Keratinocyte (primary cell): ENCODE measurements around the gene WIPF3. TPM values are rescaled to one million over a fixed set of nuclear protein-coding genes. Genes with fewer than 3 reads are reported as not detected.

ENCODE experiments used
- DNase-seq: peaks from one replicate; pipeline ENCODE4 v3.0.0-alpha.2; 2011; ENCODE audit warnings: low read depth, missing footprints, low spot score
- FAIRE-seq: peaks from 2 replicates; lab custom pipeline; 2011; peaks lifted over from hg19 to GRCh38; lab: Jason Lieb, UNC
- H2AFZ ChIP-seq: 2 replicates; pipeline ENCODE4 v1.6.0; 2012; ENCODE audit warnings: low read length, control low read depth, inconsistent platforms; ENCODE audit not compliant: control insufficient read depth
- H3K27ac ChIP-seq: 2 replicates; pipeline ENCODE4 v1.5.1; 2011; ENCODE audit warnings: low read length; ENCODE audit not compliant: control insufficient read depth, insufficient read depth
- H3K27me3 ChIP-seq: 3 replicates; pipeline ENCODE4 v1.6.0; 2011; ENCODE audit warnings: low read length; ENCODE audit not compliant: control insufficient read depth, insufficient read depth; ENCODE audit errors: extremely low read depth
- H3K36me3 ChIP-seq, 2 experiments: 2 replicates in 1 of 2; 3 replicates in 1 of 2; pipeline ENCODE4 v1.5.1; 2011; ENCODE audit warnings: low read length in 2 of 2, mild to moderate bottlenecking in 1 of 2; ENCODE audit not compliant: control insufficient read depth in 2 of 2, insufficient read depth in 2 of 2; ENCODE audit errors: extremely low read depth in 1 of 2
- H3K4me1 ChIP-seq: 3 replicates; pipeline ENCODE4 v1.5.1; 2011; ENCODE audit warnings: low read length; ENCODE audit not compliant: control insufficient read depth, insufficient read depth; ENCODE audit errors: extremely low read depth
- H3K4me2 ChIP-seq: 3 replicates; pipeline ENCODE4 v1.6.0; 2011; ENCODE audit warnings: low read depth, low read length; ENCODE audit not compliant: control insufficient read depth, insufficient read depth; ENCODE audit errors: extremely low read depth
- H3K4me3 ChIP-seq, 3 experiments: fragments of 200-600 bp in 1 of 3; sonication (generic) in 1 of 3; 2 replicates in 2 of 3; 3 replicates in 1 of 3; pipeline ENCODE4 v1.5.1; 2011 to 2016; ENCODE audit warnings: low read length in 3 of 3, mild to moderate bottlenecking in 3 of 3, control low read depth in 2 of 3, inconsistent platforms in 1 of 3, low read depth in 1 of 3, mixed read lengths in 1 of 3, mixed run types in 1 of 3, moderate library complexity in 1 of 3; ENCODE audit not compliant: control insufficient read depth in 2 of 3, insufficient read depth in 2 of 3; ENCODE audit errors: extremely low read depth in 1 of 3
- H3K79me2 ChIP-seq: 2 replicates; pipeline ENCODE4 v1.6.0; 2012; ENCODE audit warnings: low read length; ENCODE audit not compliant: control insufficient read depth, insufficient read depth
- H3K9ac ChIP-seq: 3 replicates; pipeline ENCODE4 v1.6.0; 2011; ENCODE audit warnings: low read length; ENCODE audit not compliant: control insufficient read depth, insufficient read depth; ENCODE audit errors: extremely low read depth
- H3K9me1 ChIP-seq: 3 replicates; pipeline ENCODE4 v1.6.0; 2011; ENCODE audit warnings: low read length; ENCODE audit not compliant: control insufficient read depth, insufficient read depth; ENCODE audit errors: extremely low read depth
- H3K9me3 ChIP-seq: 2 replicates; pipeline ENCODE4 v1.5.1; 2012; ENCODE audit warnings: low read depth, low read length; ENCODE audit not compliant: control insufficient read depth
- H4K20me1 ChIP-seq: 3 replicates; pipeline ENCODE4 v1.6.0; 2011; ENCODE audit warnings: low read length; ENCODE audit not compliant: control insufficient read depth, insufficient read depth; ENCODE audit errors: extremely low read depth
- CTCF ChIP-seq, 3 experiments: IDR thresholded peaks in 1 of 3; conservative IDR thresholded peaks in 1 of 3; optimal IDR thresholded peaks in 1 of 3; 2 replicates in 2 of 3; 3 replicates in 1 of 3; pipeline versions ENCODE3 to v1.5.1; 2011; ENCODE audit warnings: low read length in 3 of 3, mild to moderate bottlenecking in 3 of 3, moderate library complexity in 2 of 3, control low read depth in 1 of 3, inconsistent platforms in 1 of 3; ENCODE audit not compliant: insufficient read depth in 2 of 3; ENCODE audit errors: extremely low read depth in 1 of 3
- EZH2 ChIP-seq: IDR thresholded peaks from one replicate; pipeline ENCODE4 v1.6.1; 2012; ENCODE audit warnings: inconsistent platforms, mild to moderate bottlenecking, low read length, moderate library complexity
- dilution Hi-C: fragments of 300-500 bp; cut with MboI; formaldehyde crosslinking; loops from one replicate; pipeline ENCODE4 v1.7.0; 2020; ENCODE audit warnings: low sequenced_read_pairs; ENCODE audit not compliant: extremely low pct_ligation_motif_present
- polyA plus RNA-seq, 5 experiments: library from polyadenylated mRNA; depleted of rRNA in 3 of 5; stranded (reverse) in 3 of 5; stranded (forward) in 1 of 5; unstranded in 1 of 5; fragments of >200 nt; gene quantifications; 1 replicate in 1 of 5; 2 replicates in 3 of 5; 3 replicates in 1 of 5; pipeline versions ENCODE4 v1.2.1 to v1.2.3, GENCODE V29; 2011 to 2012; ENCODE audit warnings: missing spikeins in 2 of 5, low read depth in 1 of 5, low replicate concordance in 1 of 5

The WIPF3 gene
- polyA plus RNA-seq, 1 donor (not counting 4 experiments of a cell fraction or from before 2014, with no cell fraction given) = 0.04 TPM

- DNase-seq = no peak
- no peaks in the 10 kb centered on the region for H3K4me1 ChIP-seq
- no peak overlapping the region for H3K4me3 ChIP-seq
- dilution Hi-C loops = no loop called here
- H3K9ac ChIP-seq = no peak overlapping the region
- no peaks in the 10 kb centered on the region for H3K79me2 ChIP-seq
- no peaks in the 10 kb centered on the region for H3K36me3 ChIP-seq
- TF ChIP-seq EZH2 (no peak), CTCF (optimal IDR thresholded peaks at IDR 0.05 in 1 of 3, IDR thresholded peaks at IDR 0.05 in 1 of 3, conservative IDR thresholded peaks at IDR 0.05 in 1 of 3; ENCODE audit: extremely low read depth in 1 of 3, insufficient read depth in 2 of 3, low read length in 3 of 3) (no peak)
- no peaks in the 10 kb centered on the region for H3K9me1 ChIP-seq
- H3K9me3 ChIP-seq = no peaks in the 10 kb centered on the region
- no peak for FAIRE-seq
- H3K4me2 ChIP-seq = no peak overlapping the region
- H3K27me3 ChIP-seq = peaks cover 56% of the 10 kb centered on the region
- H4K20me1 ChIP-seq = peaks cover 3% of the 10 kb centered on the region
- H3K27ac ChIP-seq = no peak overlapping the region
- H2AFZ ChIP-seq = no peak overlapping the region
Measured at GRCh38 chr7:29801929-29802328, 4.4 kb upstream of the WIPF3 start.

GRCh38 chr7:29805031-29805430 lies 1.3 kb upstream of the WIPF3 start:
- dilution Hi-C loops = no loop called here
- Histone ChIP-seq H3K36me3 (no peaks in the 10 kb centered on the region), H4K20me1 (peaks cover 3% of the 10 kb centered on the region), H3K4me1 (no peaks in the 10 kb centered on the region), H3K9me1 (no peaks in the 10 kb centered on the region), H2AFZ (no peak overlapping the region), H3K4me2 (no peak overlapping the region), H3K79me2 (no peaks in the 10 kb centered on the region), H3K9me3 (no peaks in the 10 kb centered on the region), H3K9ac (no peak overlapping the region), H3K27ac (no peak overlapping the region), H3K27me3 (peaks cover 75% of the 10 kb centered on the region), H3K4me3 (no peak overlapping the region)
- no peak for TF ChIP-seq CTCF (optimal IDR thresholded peaks at IDR 0.05 in 1 of 3, IDR thresholded peaks at IDR 0.05 in 1 of 3, conservative IDR thresholded peaks at IDR 0.05 in 1 of 3; ENCODE audit: extremely low read depth in 1 of 3, insufficient read depth in 2 of 3, low read length in 3 of 3)
- no peak for TF ChIP-seq EZH2
- no peak for DNase-seq
- no peak for FAIRE-seq
